Right kidney (tissue), 1 donor: ENCODE results near the gene PREP.
"Not testable (repeated sequence)": the region's sequence is repeated elsewhere in the genome, so short reads cannot be mapped to it uniquely, and the experiment has no call there.

Experiments used
- DNase-seq: peaks from one replicate; pipeline ENCODE4 v3.0.0-alpha.2; 2016

The PREP gene

GRCh38 chr6:105345506-105345905 lies 57.4 kb downstream of the PREP start:
- DNase-seq, result no peak

- DNase-seq, result no peak
These were observed 58.0 kb downstream of the PREP start for GRCh38 chr6:105344881-105345370.

GRCh38 chr6:105338350-105338983 lies 64.4 kb downstream of the PREP start:
- DNase-seq, result not testable (repeated sequence)

- DNase-seq, result no peak
These were observed 65.9 kb downstream of the PREP start for GRCh38 chr6:105336986-105337385.

- DNase-seq, result no peak
These were observed 70.3 kb downstream of the PREP start for GRCh38 chr6:105332576-105332975.

- DNase-seq, result no peak
These were observed 71.0 kb downstream of the PREP start for GRCh38 chr6:105331927-105332326.

- no peak for DNase-seq
These were observed 72.0 kb downstream of the PREP start for GRCh38 chr6:105330913-105331312.

- DNase-seq, result no peak
These were observed 72.5 kb downstream of the PREP start for GRCh38 chr6:105330364-105330763.

- no peak for DNase-seq
These were observed 75.8 kb downstream of the PREP start for GRCh38 chr6:105326833-105327770.

GRCh38 chr6:105326216-105326615 lies 76.7 kb downstream of the PREP start:
- no peak for DNase-seq

GRCh38 chr6:105324386-105324950 lies 78.4 kb downstream of the PREP start:
- no peak for DNase-seq

GRCh38 chr6:105322499-105323225 lies 80.2 kb downstream of the PREP start:
- no peak for DNase-seq

GRCh38 chr6:105321728-105322127 lies 81.2 kb downstream of the PREP start:
- no peak for DNase-seq

GRCh38 chr6:105321207-105321606 lies 81.7 kb downstream of the PREP start:
- DNase-seq, result no peak

- no peak for DNase-seq
These were observed 82.1 kb downstream of the PREP start for GRCh38 chr6:105320765-105321164.

GRCh38 chr6:105320271-105320670 lies 82.6 kb downstream of the PREP start:
- DNase-seq, result no peak

- DNase-seq, result no peak
These were observed 83.6 kb downstream of the PREP start for GRCh38 chr6:105319331-105319730.

- DNase-seq, result no peak
These were observed 84.2 kb downstream of the PREP start for GRCh38 chr6:105318660-105319059.

GRCh38 chr6:105317607-105318533 lies 85.0 kb downstream of the PREP start:
- no peak for DNase-seq

GRCh38 chr6:105313211-105313610 lies 89.7 kb downstream of the PREP start:
- DNase-seq, result no peak

GRCh38 chr6:105310947-105311346 lies 91.9 kb downstream of the PREP start:
- DNase-seq, result no peak
